NK-92 (cell line): Measurements from ENCODE around the gene NBL1.

ENCODE experiments used
- DNase-seq: peaks from one replicate; lab custom pipeline; 2025; ENCODE audit not compliant: unreplicated experiment; lab: John Stamatoyannopoulos, UW

Gene NBL1

DNA sequence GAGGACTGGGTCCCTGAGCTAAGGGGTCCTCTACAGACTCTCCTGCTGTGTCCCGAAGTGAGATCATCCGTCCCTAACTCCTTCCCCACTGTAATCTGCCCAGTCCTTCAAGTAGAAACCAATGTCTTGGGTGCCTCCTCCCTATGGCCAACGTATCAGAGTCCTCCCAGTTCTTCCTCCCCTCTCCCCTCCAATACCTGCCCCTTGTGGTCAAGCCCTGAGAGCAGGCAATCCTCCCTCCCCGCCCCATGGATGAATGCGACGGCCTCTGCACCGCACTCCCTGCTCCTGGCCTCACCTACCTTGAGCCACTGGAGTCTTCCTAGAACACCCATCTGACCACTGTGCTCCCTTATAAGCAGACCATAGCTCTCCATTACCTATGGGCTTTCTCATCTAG lies 51.7 kb downstream of the NBL1 start:
- no peak for DNase-seq

DNA sequence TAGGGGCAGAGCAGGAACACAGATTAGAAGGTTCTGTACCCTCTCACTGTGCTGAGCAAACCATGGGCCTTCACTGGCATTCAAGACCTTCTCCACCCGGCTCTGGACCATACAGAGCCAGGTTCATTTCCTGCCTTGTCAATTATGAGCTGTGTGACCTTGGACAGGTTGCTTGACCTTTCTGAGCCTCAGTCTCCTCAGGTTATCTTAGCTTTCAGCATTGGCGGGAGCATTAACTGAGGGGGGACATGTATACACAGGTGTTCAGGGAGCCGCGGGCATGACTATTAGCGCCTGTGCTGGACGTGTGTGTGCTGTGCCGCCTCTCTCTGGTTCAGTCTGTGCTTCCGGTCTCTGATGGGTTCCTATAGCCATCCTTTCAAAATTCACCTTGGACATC lies 52.7 kb downstream of the NBL1 start:
- DNase-seq, result no peak

- no peak for DNase-seq
Measured at GRCh38 chr1:19698181-19698580, 54.1 kb downstream of the NBL1 start.

DNA sequence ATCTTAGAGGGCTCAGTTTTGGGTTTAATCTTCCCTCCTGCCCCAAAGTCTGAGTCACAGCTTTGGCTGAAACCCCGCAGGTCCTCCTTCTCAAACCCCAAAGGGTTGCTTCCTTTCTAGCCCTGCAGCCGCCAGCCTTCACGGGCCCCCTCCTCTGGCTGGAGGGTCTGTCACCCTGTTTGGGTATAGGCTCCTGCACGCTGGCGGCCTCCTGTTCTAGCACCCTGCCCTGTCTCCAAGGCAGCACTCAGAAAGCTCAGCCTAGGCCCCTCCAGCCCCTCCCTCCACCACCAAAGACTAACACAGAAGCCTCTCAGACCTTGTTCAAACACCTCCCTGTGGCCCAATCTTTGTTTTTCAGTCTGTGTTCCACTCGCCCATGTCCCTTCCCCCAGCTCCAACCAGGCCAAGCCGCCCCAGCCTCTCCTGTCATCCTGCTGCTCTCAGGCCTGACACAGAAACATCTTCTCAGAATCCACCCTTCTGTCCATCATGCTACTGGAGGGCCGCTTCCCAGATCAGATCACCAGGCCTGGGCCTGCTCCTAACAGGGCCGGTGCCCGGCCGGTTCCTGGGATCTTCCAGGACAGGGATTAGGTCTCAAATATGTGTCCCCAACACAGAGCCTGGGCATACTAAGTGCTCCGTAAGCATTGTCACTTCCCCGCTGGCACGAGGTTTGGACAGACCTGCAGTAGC lies 56.1 kb downstream of the NBL1 start:
- DNase-seq, result no peak

- DNase-seq, result no peak
Measured at GRCh38 chr1:19703280-19703679, 59.2 kb downstream of the NBL1 start.

- no peak for DNase-seq
Measured at GRCh38 chr1:19704247-19705113, 60.4 kb downstream of the NBL1 start.

- no peak for DNase-seq
Measured at GRCh38 chr1:19705464-19705863, 61.4 kb downstream of the NBL1 start.

GRCh38 chr1:19706136-19706535 lies 62.0 kb downstream of the NBL1 start:
- DNase-seq, result no peak
